ENCODE results near the gene CHST7.

Gene CHST7

GRCh38 chrX:46599051-46599560 is 25.5 kb downstream of the CHST7 start:
- no peak overlapping the region for H3K27ac ChIP-seq
- H3K4me1 ChIP-seq = no peaks in the 10 kb centered on the region
- no peak for TF ChIP-seq CTCF (IDR thresholded peaks at IDR 0.05)
- H3K9me3 ChIP-seq = no peaks in the 10 kb centered on the region
- H3K4me3 ChIP-seq = no peak overlapping the region
- no peaks in the 10 kb centered on the region for H3K27me3 ChIP-seq
- DNase-seq = no peak
- intact Hi-C loops (cut with DNase I; ENCODE audit: low total_unique reads) = no loop called here
- no peaks in the 10 kb centered on the region for H3K36me3 ChIP-seq

GRCh38 chrX:46601283-46601682 is 27.7 kb downstream of the CHST7 start:
- intact Hi-C loops (cut with DNase I; ENCODE audit: low total_unique reads) = no loop called here
- Histone ChIP-seq H3K4me1 (no peaks in the 10 kb centered on the region), H3K36me3 (no peaks in the 10 kb centered on the region), H3K27ac (no peak overlapping the region), H3K4me3 (no peak overlapping the region), H3K9me3 (no peaks in the 10 kb centered on the region), H3K27me3 (no peaks in the 10 kb centered on the region)
- no peak for DNase-seq
- no peak for TF ChIP-seq CTCF (IDR thresholded peaks at IDR 0.05)

- no peaks in the 10 kb centered on the region for H3K4me1 ChIP-seq
- H3K4me3 ChIP-seq = no peak overlapping the region
- no peak for TF ChIP-seq CTCF (IDR thresholded peaks at IDR 0.05)
- intact Hi-C loops (cut with DNase I; ENCODE audit: low total_unique reads) = no loop called here
- no peaks in the 10 kb centered on the region for H3K27me3 ChIP-seq
- H3K36me3 ChIP-seq = no peaks in the 10 kb centered on the region
- no peaks in the 10 kb centered on the region for H3K9me3 ChIP-seq
- no peak for DNase-seq
- H3K27ac ChIP-seq = no peak overlapping the region
Observed at GRCh38 chrX:46602468-46603102, 29.0 kb downstream of the CHST7 start.

GRCh38 chrX:46607916-46608315 is 34.4 kb downstream of the CHST7 start:
- Histone ChIP-seq H3K27me3 (no peaks in the 10 kb centered on the region), H3K4me3 (no peak overlapping the region), H3K9me3 (no peaks in the 10 kb centered on the region), H3K27ac (no peak overlapping the region), H3K4me1 (no peaks in the 10 kb centered on the region), H3K36me3 (no peaks in the 10 kb centered on the region)
- intact Hi-C loops (cut with DNase I; ENCODE audit: low total_unique reads) = no loop called here
- no peak for TF ChIP-seq CTCF (IDR thresholded peaks at IDR 0.05)
- no peak for DNase-seq

GRCh38 chrX:46610070-46610658 is 36.6 kb downstream of the CHST7 start:
- no peak overlapping the region for H3K27ac ChIP-seq
- intact Hi-C loops (cut with DNase I; ENCODE audit: low total_unique reads) = no loop called here
- no peaks in the 10 kb centered on the region for H3K9me3 ChIP-seq
- no peaks in the 10 kb centered on the region for H3K27me3 ChIP-seq
- no peak overlapping the region for H3K4me3 ChIP-seq
- no peak for TF ChIP-seq CTCF (IDR thresholded peaks at IDR 0.05)
- no peaks in the 10 kb centered on the region for H3K4me1 ChIP-seq
- H3K36me3 ChIP-seq = no peaks in the 10 kb centered on the region
- DNase-seq = no peak
